ENCODE results near the gene PLTP. TPM values are rescaled to one million over a fixed set of nuclear protein-coding genes. Genes with fewer than 3 reads are reported as not detected.
"Not testable (repeated sequence)": the region's sequence is repeated elsewhere in the genome, so short reads cannot be mapped to it uniquely, and the experiment has no call there.

PLTP gene
- total RNA-seq, 1 experiment from 2014 or later = 18.5 TPM

GRCh38 chr20:45908084-45908483 is 3.9 kb downstream of the PLTP start:
- no peak for DNase-seq (ENCODE audit: low read depth, low spot score)
- in situ Hi-C loops (cut with HindIII; ENCODE audit: low pct_unique_long_range_greater_than_20kb, low sequenced_read_pairs) = no loop called here

- DNase-seq (ENCODE audit: low read depth, low spot score) = no peak
- in situ Hi-C loops (cut with HindIII; ENCODE audit: low pct_unique_long_range_greater_than_20kb, low sequenced_read_pairs) = no loop called here
These were observed 4.6 kb downstream of the PLTP start for GRCh38 chr20:45907219-45907948.

- in situ Hi-C loops (cut with HindIII; ENCODE audit: low pct_unique_long_range_greater_than_20kb, low sequenced_read_pairs) = no loop called here
- DNase-seq (ENCODE audit: low read depth, low spot score) = no peak
These were observed 6.4 kb downstream of the PLTP start for GRCh38 chr20:45905505-45906079.

- no peak for DNase-seq (ENCODE audit: low read depth, low spot score)
- in situ Hi-C loops (cut with HindIII; ENCODE audit: low pct_unique_long_range_greater_than_20kb, low sequenced_read_pairs) = no loop called here
These were observed 7.1 kb downstream of the PLTP start for GRCh38 chr20:45904583-45905504.

GRCh38 chr20:45902199-45902701 is 9.7 kb downstream of the PLTP start:
- no peak for DNase-seq (ENCODE audit: low read depth, low spot score)
- in situ Hi-C loops (cut with HindIII; ENCODE audit: low pct_unique_long_range_greater_than_20kb, low sequenced_read_pairs) = no loop called here

GRCh38 chr20:45901332-45901731 is 10.6 kb downstream of the PLTP start:
- DNase-seq (ENCODE audit: low read depth, low spot score); in situ Hi-C loops (cut with HindIII; ENCODE audit: low pct_unique_long_range_greater_than_20kb, low sequenced_read_pairs): not testable (repeated sequence)

- DNase-seq (ENCODE audit: low read depth, low spot score) = no peak
- in situ Hi-C loops (cut with HindIII; ENCODE audit: low pct_unique_long_range_greater_than_20kb, low sequenced_read_pairs) = no loop called here
These were observed 12.7 kb downstream of the PLTP start for GRCh38 chr20:45899046-45899835.

GRCh38 chr20:45898285-45898684 is 13.7 kb downstream of the PLTP start:
- in situ Hi-C loops (cut with HindIII; ENCODE audit: low pct_unique_long_range_greater_than_20kb, low sequenced_read_pairs) = no loop called here
- DNase-seq (ENCODE audit: low read depth, low spot score) = no peak

GRCh38 chr20:45897692-45898091 is 14.3 kb downstream of the PLTP start:
- DNase-seq (ENCODE audit: low read depth, low spot score) = no peak
- in situ Hi-C loops (cut with HindIII; ENCODE audit: low pct_unique_long_range_greater_than_20kb, low sequenced_read_pairs) = no loop called here

GRCh38 chr20:45897289-45897688 is 14.7 kb downstream of the PLTP start:
- in situ Hi-C loops (cut with HindIII; ENCODE audit: low pct_unique_long_range_greater_than_20kb, low sequenced_read_pairs) = no loop called here
- no peak for DNase-seq (ENCODE audit: low read depth, low spot score)

- DNase-seq (ENCODE audit: low read depth, low spot score) = no peak
- in situ Hi-C loops (cut with HindIII; ENCODE audit: low pct_unique_long_range_greater_than_20kb, low sequenced_read_pairs) = no loop called here
These were observed 15.3 kb downstream of the PLTP start for GRCh38 chr20:45896641-45897161.

- DNase-seq (ENCODE audit: low read depth, low spot score) = no peak
- in situ Hi-C loops (cut with HindIII; ENCODE audit: low pct_unique_long_range_greater_than_20kb, low sequenced_read_pairs) = no loop called here
These were observed 17.2 kb downstream of the PLTP start for GRCh38 chr20:45894797-45895196.

GRCh38 chr20:45893831-45894230 is 18.1 kb downstream of the PLTP start:
- no peak for DNase-seq (ENCODE audit: low read depth, low spot score)
- in situ Hi-C loops (cut with HindIII; ENCODE audit: low pct_unique_long_range_greater_than_20kb, low sequenced_read_pairs) = no loop called here

- no peak for DNase-seq (ENCODE audit: low read depth, low spot score)
- in situ Hi-C loops (cut with HindIII; ENCODE audit: low pct_unique_long_range_greater_than_20kb, low sequenced_read_pairs) = no loop called here
These were observed 19.0 kb downstream of the PLTP start for GRCh38 chr20:45892828-45893500.

GRCh38 chr20:45892049-45892825 is 19.7 kb downstream of the PLTP start:
- DNase-seq (ENCODE audit: low read depth, low spot score) = peak; percentile 60
- in situ Hi-C loops (cut with HindIII; ENCODE audit: low pct_unique_long_range_greater_than_20kb, low sequenced_read_pairs) = no loop called here
